Tibial nerve (tissue), 4 donors: ENCODE data around the gene GALR3.

Experiments
- EP300 ChIP-seq, 2 donors: sonication (generic); formaldehyde crosslinking; IDR thresholded peaks; one replicate each; pipeline ENCODE4 v1.6.1; 2017; ENCODE audit warnings: antibody characterized with exemption in 2 of 2, mild to moderate bottlenecking in 1 of 2
- POLR2A ChIP-seq, 2 donors: fragments of 450-650 bp; IDR thresholded peaks; one replicate each; pipeline ENCODE4 v1.6.1; 2017; ENCODE audit warnings: antibody characterized with exemption in 2 of 2, mild to moderate bottlenecking in 2 of 2, moderate library complexity in 2 of 2
- TF ChIP-seq, protein P1 (sequence below), 5 experiments: fragments of 200-600 bp in 3 of 5; fragments of 450-650 bp in 2 of 5; sonication (generic) in 3 of 5; IDR thresholded peaks; one replicate each; pipeline ENCODE4 v1.5.1; 2016 to 2019; ENCODE audit warnings: antibody characterized with exemption in 5 of 5, mild to moderate bottlenecking in 3 of 5, moderate library complexity in 2 of 5

- TF ChIP-seq, protein P1, sequence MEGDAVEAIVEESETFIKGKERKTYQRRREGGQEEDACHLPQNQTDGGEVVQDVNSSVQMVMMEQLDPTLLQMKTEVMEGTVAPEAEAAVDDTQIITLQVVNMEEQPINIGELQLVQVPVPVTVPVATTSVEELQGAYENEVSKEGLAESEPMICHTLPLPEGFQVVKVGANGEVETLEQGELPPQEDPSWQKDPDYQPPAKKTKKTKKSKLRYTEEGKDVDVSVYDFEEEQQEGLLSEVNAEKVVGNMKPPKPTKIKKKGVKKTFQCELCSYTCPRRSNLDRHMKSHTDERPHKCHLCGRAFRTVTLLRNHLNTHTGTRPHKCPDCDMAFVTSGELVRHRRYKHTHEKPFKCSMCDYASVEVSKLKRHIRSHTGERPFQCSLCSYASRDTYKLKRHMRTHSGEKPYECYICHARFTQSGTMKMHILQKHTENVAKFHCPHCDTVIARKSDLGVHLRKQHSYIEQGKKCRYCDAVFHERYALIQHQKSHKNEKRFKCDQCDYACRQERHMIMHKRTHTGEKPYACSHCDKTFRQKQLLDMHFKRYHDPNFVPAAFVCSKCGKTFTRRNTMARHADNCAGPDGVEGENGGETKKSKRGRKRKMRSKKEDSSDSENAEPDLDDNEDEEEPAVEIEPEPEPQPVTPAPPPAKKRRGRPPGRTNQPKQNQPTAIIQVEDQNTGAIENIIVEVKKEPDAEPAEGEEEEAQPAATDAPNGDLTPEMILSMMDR (IDR thresholded peaks at IDR 0.05): no peak
- TF ChIP-seq POLR2A (IDR thresholded peaks at IDR 0.05) (no peak), EP300 (IDR thresholded peaks at IDR 0.05) (no peak)
Measured at GRCh38 chr22:37803639-37804351, 19.4 kb upstream of the GALR3 start.
